Neural progenitor cell (in vitro differentiated cells): ENCODE measurements around the gene TMX4.

Experiments used
- EZH2 ChIP-seq: fragments of 200-600 bp; sonication (generic); IDR thresholded peaks from 2 replicates; pipeline ENCODE4 v1.6.1; 2017; ENCODE audit warnings: antibody characterized with exemption, mild to moderate bottlenecking, moderate library complexity
- EZH2phosphoT487 ChIP-seq: fragments of 200-600 bp; sonication (generic); IDR thresholded peaks from 2 replicates; pipeline ENCODE4 v1.6.1; 2017; ENCODE audit warnings: antibody characterized with exemption
- TF ChIP-seq, protein P1 (sequence below): fragments of 200-600 bp; sonication (generic); IDR thresholded peaks from 2 replicates; pipeline ENCODE4 v1.5.1; 2017; ENCODE audit warnings: antibody characterized with exemption, mild to moderate bottlenecking

DNA sequence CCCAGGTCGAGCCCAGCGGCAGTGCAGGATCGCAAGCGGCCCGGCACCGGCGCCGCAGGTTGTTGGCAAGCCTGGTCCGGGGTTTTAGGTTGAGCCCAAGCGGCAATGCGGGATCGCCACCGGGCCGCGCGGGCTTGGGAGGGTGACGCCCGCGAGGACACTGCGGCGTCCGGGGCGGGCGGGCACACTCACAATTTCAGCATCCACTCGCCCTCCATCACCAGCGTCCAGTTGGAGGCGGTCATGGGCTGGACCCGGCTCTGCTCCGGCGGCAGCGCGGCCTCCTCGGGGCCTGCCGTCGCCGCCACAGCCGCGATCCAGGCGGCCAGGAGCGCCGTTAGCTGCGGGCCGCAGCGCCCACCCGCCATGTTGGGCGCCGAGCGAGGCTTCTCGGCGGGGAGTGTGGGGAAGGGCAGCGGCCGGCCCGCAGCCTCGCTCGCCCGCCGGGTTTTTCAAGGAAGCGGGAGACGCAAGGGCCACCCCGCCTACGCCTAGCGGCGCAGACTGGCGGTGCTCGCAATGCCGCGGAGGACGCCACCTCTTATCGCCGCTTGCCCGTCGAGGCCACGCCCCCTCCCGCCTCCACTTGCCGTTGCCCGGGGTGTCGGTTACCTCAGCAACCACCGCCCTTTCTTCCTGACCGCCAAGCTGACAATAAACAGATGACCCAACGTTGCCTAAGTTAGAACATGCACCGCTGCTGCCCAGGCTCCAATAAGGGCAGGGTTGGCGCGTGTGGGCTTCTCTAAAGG lies at the start of gene TMX4:
- TF ChIP-seq, protein P1, sequence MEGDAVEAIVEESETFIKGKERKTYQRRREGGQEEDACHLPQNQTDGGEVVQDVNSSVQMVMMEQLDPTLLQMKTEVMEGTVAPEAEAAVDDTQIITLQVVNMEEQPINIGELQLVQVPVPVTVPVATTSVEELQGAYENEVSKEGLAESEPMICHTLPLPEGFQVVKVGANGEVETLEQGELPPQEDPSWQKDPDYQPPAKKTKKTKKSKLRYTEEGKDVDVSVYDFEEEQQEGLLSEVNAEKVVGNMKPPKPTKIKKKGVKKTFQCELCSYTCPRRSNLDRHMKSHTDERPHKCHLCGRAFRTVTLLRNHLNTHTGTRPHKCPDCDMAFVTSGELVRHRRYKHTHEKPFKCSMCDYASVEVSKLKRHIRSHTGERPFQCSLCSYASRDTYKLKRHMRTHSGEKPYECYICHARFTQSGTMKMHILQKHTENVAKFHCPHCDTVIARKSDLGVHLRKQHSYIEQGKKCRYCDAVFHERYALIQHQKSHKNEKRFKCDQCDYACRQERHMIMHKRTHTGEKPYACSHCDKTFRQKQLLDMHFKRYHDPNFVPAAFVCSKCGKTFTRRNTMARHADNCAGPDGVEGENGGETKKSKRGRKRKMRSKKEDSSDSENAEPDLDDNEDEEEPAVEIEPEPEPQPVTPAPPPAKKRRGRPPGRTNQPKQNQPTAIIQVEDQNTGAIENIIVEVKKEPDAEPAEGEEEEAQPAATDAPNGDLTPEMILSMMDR = peak; percentile 46
- TF ChIP-seq EZH2 (no peak), EZH2phosphoT487 (no peak)
